Measurements from ENCODE around the gene CPEB3.
"Not testable (repeated sequence)": the region's sequence is repeated elsewhere in the genome, so short reads cannot be mapped to it uniquely, and the experiment has no call there.

Gene CPEB3

DNA sequence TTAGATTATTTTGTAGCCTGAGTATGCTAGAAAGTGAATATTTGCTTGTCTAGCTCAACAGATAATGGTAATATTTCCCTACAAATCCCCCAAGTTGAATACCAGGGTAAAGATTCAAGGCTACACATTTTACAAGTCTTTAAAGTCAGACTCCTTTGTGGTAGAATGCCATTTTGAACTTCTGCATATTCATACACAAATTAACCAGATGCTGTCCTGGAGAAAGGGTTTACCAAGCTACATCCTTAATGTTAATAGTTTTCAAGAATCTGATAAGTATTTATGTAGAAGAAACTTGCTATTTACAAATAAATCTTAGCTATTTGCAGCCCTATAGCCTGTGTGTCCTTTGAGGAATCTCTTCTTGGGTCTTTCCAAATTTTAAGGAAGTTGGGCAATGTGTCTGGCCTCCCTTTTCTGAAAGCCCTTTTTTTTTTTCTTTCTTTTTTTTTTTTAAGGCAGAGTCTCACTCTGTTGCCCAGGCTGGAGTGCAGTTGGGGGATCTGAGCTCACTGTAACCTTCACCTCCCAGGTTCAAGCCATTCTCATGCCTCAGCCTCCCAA, 82.6 kb downstream of the CPEB3 start:
- no peak for DNase-seq

DNA sequence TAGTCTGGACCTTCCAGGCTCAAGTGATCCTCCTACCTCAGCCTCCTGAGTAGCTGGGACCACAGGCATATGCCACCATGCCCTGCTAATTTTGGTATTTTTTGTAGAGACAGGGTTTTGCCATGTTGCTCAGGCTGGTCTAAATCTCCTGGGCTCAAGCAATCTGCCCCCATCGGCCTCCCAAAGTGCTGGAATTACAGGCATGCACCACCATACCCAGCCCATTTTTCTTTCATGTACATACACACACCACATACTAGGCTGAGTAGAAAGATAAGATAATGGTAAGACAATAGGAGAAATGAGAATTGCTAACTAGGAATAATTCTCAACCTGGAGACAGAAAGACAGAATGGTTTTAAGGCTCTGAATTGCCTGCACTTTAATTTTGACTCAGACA, 83.8 kb downstream of the CPEB3 start:
- no peak for DNase-seq

GRCh38 chr10:92203919-92204623, 86.8 kb downstream of the CPEB3 start:
- no peak for DNase-seq

DNA sequence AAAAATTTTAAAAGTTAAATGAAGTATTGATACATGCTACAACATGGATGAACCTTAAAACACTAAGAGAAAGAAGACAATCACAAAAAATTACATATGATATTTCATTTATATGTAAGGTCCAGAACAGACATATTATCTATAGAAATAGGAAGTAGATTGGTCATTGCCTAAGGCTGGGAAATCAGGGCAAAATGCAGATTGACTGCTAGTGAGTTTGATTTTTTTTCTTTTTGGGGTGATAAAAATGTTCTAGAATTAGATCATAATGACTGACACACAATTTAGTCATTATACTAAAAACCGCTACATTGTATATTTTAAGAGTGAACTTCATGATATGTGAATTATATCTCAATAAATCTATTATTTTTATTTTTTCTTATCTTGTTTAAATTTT, 88.3 kb downstream of the CPEB3 start:
- DNase-seq, result no peak

GRCh38 chr10:92200564-92200963, 90.3 kb downstream of the CPEB3 start:
- DNase-seq, result peak; percentile 66

GRCh38 chr10:92187101-92187500, 103.8 kb downstream of the CPEB3 start:
- DNase-seq, result no peak

DNA sequence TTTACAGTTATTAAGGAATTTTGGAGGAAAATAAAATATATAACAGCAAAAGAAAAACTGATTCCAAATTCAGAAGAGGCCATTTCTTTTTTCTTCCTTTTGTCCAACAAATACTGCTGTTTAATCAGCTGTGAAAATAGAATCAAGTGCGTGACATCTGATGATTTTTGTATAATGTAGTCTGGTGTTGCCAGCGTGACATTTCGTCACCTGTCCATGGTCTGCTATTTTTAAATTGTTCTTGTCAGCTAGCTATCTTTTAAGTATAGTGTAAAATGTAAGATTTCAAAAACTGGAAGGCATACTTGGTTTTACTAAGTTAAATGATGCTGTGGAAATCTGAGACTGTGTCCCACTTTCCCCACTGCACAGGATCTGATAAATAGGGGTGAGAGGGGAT, 105.9 kb downstream of the CPEB3 start:
- no peak for DNase-seq

GRCh38 chr10:92183199-92183598, 107.7 kb downstream of the CPEB3 start:
- DNase-seq, result no peak

- no peak for DNase-seq
These were observed 109.3 kb downstream of the CPEB3 start for GRCh38 chr10:92181575-92181974.

DNA sequence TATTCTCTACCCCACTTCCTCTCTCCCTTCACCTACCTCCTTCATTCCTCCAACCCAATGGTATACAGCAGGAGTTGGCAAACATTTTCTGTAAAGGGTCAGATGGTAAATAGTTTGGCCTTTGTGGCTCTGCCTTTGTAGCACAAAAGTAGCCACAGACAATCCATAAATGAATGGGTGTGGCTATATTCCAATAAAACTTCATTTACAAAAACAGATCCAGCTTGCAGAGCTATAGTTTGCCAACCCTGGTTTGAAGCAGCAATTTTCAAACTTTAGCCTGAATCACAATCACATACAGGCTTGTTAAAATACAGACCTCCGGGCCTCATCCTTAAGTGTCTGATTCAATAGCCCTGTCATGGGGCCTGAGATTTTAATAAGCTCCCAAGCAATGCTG, 110.5 kb downstream of the CPEB3 start:
- no peak for DNase-seq

GRCh38 chr10:92177546-92177945, 113.3 kb downstream of the CPEB3 start:
- DNase-seq, result no peak

DNA sequence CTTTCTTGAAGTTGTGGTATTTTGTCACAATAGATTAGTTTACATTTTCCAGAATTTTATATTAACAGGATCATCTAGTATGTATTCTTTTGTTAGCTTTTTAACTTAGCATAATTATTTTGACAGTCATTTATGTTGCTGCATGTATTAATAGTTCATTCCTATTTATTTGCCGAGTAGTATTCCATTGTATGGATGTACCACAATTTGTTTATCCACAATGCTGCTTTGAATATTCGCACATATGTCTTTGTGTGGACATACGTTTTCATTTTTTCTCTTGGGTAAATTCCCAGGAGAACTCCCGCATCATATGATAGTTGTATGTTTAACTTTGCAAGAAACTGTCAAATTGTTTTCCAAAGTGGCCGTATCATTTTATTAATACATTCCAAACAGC, 115.7 kb downstream of the CPEB3 start:
- DNase-seq, result no peak

DNA sequence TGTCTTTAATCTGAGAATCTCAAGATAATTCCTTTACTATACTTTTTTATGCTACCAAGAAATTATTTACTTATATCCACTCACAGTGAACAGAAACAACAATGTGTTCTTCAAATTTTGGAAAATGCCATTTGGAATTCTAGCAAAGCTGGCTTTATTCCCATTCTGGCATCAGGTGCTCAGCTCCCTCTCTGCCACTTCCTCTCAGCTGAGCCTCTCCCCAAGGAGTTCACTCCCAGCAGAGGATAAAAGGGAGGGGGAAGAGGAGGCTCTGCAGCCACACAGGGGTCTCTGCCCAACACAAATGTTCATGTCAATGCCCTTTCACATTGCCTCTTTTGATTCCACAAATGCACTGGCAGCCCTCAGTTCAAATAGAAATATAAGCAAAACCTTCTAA, 116.9 kb downstream of the CPEB3 start:
- no peak for DNase-seq

DNA sequence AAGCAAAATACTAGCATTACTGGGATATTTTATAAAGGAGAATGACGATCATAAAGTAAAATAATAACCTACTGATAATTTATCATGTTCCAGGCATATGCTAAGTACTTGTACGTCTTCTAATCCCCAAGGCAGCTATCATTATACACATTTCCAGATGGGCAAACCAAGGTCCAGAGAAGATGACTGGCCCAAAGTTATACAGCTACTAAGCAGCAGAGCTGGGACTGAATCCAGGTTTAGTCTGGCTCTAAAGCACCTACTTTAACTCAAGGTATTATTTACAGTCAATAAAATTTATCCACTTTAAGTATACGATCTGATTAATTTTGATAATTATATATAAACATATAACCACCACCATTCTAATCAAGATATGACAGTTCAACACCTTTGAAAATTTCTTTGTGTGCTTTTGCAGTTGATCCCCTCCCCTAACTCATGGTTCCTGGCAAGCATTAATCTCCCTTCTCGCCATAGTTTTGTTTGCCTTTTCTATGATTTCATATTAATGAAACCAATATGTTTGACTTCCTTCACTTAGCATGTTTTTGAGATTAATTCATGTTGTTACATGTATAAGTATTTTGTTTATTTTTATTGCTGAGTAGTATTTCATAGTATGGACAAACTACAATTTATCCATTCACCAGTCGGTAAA, 126.7 kb downstream of the CPEB3 start:
- DNase-seq, result peak; percentile 12

DNA sequence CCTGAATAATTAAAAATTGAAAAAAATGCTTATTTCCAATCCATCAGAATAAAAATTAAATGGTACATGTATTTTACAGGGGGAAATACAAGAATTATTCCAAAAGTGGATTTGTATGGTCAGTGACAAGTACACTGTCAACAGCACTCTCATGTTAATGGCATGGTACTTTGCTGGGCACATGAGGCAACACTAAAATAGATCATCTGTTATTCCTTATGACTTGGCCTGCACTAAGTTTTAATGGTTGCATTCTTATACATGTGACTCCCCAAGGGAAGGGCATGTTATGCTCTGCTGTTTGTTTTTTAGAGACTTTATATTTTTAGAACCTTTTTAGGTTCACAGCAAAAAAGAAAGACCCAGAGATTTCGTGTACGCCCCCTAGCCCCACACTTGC, 128.3 kb downstream of the CPEB3 start:
- no peak for DNase-seq

- no peak for DNase-seq
These were observed 133.8 kb downstream of the CPEB3 start for GRCh38 chr10:92156874-92157773.

GRCh38 chr10:92150823-92151222, 140.1 kb downstream of the CPEB3 start:
- DNase-seq, result no peak

DNA sequence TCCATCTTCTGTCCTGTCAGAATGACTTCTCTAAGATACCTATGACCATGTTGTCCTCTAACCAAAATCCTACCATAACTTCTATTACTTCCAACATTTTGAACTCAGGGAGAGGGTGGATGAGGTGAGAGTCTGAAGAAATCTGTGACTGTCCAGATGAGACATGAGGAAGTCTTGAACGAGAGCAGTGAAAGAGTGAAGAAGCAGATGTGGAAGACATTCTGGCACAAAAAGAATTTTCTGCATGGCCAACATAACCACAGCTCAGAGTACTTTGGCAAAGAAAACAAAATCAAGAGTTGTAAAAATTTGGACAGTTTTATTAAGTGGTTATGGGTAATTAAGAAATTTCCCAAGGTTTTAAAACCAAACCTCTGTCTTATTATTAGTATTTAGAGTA, 141.6 kb downstream of the CPEB3 start:
- DNase-seq, result peak; percentile 40

- no peak for DNase-seq
These were observed 144.1 kb downstream of the CPEB3 start for GRCh38 chr10:92146781-92147180.

DNA sequence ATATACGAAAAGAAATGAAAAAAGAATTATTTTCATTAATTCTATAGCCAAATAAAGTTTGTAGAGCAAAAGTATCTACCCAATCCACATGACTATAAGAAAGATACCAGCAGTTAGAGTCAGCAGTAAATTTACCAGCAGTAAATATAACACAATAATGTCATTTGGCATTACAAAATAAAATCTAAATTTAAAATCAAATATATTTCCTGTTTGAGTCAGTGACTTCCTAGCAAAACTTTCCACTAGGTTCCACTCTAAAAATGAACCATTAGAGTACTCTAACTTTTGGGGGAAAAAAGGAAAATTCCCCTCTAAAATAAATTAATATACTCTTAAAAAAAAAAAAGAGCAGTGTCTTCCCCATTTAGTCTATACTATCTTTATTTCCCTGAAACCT, 144.8 kb downstream of the CPEB3 start:
- DNase-seq, result no peak

GRCh38 chr10:92142949-92143348, 147.9 kb downstream of the CPEB3 start:
- no peak for DNase-seq

DNA sequence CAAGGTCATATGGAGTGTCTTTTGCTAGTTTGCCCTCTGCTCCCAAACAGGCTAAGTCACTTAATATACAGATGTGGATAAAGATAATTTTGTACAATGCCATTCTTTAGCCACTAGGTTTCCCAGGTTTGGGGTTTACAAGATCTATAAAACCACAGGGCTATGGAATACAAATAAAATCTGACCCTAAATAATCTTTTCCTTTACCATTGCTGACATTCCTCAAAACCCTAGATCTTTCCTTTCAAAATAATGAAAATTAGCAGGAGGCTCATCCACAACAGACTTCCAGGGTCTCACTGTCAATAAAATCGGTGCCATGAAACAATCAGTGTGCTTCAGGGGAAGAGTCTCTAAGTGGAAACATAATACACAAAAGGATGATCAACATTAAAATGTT, 148.4 kb downstream of the CPEB3 start:
- DNase-seq, result no peak

DNA sequence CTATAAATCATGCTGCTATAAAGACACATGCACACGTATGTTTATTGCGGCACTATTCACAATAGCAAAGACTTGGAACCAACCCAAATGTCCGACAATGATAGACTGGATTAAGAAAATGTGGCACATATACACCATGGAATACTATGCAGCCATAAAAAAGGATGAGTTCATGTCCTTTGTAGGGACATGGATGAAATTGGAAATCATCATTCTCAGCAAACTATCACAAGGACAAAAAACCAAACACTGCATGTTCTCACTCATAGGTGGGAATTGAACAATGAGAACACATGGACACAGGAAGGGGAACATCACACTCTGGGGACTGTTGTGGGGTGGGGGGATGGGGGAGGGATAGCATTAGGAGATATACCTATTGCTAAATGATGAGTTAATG, 149.7 kb downstream of the CPEB3 start:
- DNase-seq, result not testable (repeated sequence)

DNA sequence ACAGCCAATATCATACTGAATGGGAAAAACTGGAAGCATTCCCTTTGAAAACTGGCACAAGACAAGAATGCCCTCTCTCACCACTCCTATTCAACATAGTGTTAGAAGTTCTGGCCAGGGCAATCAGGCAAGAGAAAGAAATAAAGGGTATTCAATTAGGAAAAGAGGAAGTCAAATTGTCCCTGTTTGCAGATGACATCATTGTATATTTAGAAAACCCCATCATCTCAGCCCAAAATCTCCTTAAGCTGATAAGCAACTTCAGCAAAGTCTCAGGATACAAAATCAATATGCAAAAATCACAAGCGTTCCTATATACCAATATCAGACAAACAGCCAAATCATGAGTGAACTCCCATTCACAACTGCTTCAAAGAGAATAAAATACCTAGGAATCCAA, 156.8 kb downstream of the CPEB3 start:
- not testable (repeated sequence) for DNase-seq

Data from DMS79 treated with DMSO at 0.1 percent for 48 hours (cell line).